Breast epithelium (tissue), 3 donors: ENCODE measurements around the gene LDLRAD3.

Experiments used
- POLR2A ChIP-seq: fragments of 450-650 bp; IDR thresholded peaks from one replicate; pipeline ENCODE4 v1.6.1; 2016; ENCODE audit warnings: antibody characterized with exemption, mild to moderate bottlenecking, moderate library complexity
- TF ChIP-seq, protein P1 (sequence below), 3 donors: fragments of 450-650 bp; IDR thresholded peaks; one replicate each; pipeline ENCODE4 v1.5.1; 2016 to 2017; ENCODE audit warnings: antibody characterized with exemption in 3 of 3, mild to moderate bottlenecking in 3 of 3, moderate library complexity in 3 of 3

GRCh38 chr11:36093548-36093947 is 149.7 kb downstream of the LDLRAD3 start:
- TF ChIP-seq, protein P1, sequence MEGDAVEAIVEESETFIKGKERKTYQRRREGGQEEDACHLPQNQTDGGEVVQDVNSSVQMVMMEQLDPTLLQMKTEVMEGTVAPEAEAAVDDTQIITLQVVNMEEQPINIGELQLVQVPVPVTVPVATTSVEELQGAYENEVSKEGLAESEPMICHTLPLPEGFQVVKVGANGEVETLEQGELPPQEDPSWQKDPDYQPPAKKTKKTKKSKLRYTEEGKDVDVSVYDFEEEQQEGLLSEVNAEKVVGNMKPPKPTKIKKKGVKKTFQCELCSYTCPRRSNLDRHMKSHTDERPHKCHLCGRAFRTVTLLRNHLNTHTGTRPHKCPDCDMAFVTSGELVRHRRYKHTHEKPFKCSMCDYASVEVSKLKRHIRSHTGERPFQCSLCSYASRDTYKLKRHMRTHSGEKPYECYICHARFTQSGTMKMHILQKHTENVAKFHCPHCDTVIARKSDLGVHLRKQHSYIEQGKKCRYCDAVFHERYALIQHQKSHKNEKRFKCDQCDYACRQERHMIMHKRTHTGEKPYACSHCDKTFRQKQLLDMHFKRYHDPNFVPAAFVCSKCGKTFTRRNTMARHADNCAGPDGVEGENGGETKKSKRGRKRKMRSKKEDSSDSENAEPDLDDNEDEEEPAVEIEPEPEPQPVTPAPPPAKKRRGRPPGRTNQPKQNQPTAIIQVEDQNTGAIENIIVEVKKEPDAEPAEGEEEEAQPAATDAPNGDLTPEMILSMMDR (IDR thresholded peaks at IDR 0.05) = no peak
- no peak for TF ChIP-seq POLR2A
